Measurements from ENCODE around the gene PTPRG.

Gene PTPRG

DNA sequence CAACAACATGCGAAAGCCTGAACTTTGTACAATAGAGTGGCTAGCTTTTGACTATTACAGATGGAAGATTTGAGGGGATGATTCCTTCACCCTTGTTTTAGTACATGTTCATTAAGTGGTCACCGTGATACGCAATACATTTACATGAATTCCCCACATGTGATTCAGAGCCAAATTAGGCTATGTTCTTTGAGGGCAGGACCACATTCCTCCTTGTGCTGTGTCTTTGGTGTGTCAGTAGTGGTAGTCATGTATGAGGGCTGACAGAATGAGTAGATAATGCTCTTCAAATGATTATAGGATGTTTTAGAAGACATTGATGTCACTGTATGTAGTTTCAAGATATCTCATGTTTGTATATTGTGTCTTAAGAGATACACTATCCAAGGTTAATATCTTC, 12.1 kb downstream of the PTPRG start:
- H3K4me3 ChIP-seq (ENCODE audit: low read depth, low read length) = no peak overlapping the region
- TF ChIP-seq, protein P1, sequence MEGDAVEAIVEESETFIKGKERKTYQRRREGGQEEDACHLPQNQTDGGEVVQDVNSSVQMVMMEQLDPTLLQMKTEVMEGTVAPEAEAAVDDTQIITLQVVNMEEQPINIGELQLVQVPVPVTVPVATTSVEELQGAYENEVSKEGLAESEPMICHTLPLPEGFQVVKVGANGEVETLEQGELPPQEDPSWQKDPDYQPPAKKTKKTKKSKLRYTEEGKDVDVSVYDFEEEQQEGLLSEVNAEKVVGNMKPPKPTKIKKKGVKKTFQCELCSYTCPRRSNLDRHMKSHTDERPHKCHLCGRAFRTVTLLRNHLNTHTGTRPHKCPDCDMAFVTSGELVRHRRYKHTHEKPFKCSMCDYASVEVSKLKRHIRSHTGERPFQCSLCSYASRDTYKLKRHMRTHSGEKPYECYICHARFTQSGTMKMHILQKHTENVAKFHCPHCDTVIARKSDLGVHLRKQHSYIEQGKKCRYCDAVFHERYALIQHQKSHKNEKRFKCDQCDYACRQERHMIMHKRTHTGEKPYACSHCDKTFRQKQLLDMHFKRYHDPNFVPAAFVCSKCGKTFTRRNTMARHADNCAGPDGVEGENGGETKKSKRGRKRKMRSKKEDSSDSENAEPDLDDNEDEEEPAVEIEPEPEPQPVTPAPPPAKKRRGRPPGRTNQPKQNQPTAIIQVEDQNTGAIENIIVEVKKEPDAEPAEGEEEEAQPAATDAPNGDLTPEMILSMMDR (IDR thresholded peaks at IDR 0.05; ENCODE audit: low read depth, low read length, missing control alignments) = no peak
- DNase-seq (ENCODE audit: low read depth) = no peak
- in situ Hi-C loops (cut with HindIII; ENCODE audit: low sequenced_read_pairs) = no loop called here

DNA sequence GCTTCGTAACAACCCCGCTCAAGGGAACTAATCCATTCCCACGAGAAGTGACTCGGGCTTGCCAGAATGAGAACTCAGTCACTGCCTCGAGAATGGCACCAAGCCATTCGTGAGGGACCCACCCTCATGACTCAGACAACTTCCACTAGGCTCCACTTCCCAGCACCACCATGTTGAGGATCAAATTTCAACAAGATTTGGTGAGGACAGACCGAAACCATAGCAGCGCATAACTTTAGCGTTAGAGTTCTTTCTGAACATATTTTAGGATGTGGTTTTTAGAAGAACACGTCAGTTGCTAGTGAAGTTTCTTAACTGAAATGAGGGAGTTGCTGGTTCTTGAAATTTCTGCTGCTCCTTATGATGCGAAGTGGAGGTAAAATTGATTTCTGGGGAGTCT, 13.5 kb downstream of the PTPRG start:
- in situ Hi-C loops (cut with HindIII; ENCODE audit: low sequenced_read_pairs) = no loop called here
- TF ChIP-seq, protein P1 (IDR thresholded peaks at IDR 0.05; ENCODE audit: low read depth, low read length, missing control alignments) = no peak
- H3K4me3 ChIP-seq (ENCODE audit: low read depth, low read length) = peak overlapping the region; percentile 1
- peak; percentile 94 for DNase-seq (ENCODE audit: low read depth)

DNA sequence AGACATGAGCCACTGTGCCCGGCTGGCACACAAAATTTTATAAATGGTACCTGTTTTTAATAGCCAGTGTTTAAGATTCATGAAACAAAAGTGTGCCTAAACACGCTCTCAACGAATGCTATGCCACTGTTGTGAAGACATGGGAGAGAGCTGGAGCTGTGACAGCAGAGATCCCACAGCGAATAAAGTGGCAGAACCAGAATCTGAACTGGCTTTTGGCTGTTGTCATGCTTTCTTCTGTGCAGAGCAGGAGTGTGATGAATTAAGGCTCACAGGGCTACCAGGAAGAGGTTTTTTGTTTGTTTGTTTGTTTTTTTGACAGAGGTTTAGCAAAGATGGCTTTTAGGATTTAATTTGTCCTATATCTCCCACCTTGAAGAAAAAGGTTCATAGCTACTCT, 14.5 kb downstream of the PTPRG start:
- H3K4me3 ChIP-seq (ENCODE audit: low read depth, low read length) = no peak overlapping the region
- in situ Hi-C loops (cut with HindIII; ENCODE audit: low sequenced_read_pairs) = no loop called here
- TF ChIP-seq, protein P1 (IDR thresholded peaks at IDR 0.05; ENCODE audit: low read depth, low read length, missing control alignments) = no peak
- DNase-seq (ENCODE audit: low read depth) = no peak

DNA sequence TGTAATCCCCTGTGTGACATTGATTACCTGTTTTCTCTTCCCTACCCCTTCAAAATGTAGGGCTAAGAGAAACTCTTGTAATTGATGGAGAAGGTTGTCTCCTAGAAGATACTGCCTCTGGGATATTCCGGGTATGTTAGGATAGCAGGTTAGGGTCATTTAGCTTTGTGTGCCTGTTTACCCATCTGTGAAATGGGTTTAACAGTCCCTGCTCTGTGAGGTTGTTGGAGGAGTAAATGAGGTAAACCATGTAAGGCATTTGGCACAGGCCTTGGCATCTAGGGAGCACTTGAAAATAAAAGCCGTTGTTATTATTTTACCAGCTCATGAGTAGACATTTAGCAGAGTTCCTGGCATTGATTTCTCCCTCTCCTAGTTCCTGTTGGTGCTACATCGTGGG, 16.4 kb downstream of the PTPRG start:
- no peak for DNase-seq (ENCODE audit: low read depth)
- in situ Hi-C loops (cut with HindIII; ENCODE audit: low sequenced_read_pairs) = no loop called here
- no peak overlapping the region for H3K4me3 ChIP-seq (ENCODE audit: low read depth, low read length)
- TF ChIP-seq, protein P1 (IDR thresholded peaks at IDR 0.05; ENCODE audit: low read depth, low read length, missing control alignments) = no peak

DNA sequence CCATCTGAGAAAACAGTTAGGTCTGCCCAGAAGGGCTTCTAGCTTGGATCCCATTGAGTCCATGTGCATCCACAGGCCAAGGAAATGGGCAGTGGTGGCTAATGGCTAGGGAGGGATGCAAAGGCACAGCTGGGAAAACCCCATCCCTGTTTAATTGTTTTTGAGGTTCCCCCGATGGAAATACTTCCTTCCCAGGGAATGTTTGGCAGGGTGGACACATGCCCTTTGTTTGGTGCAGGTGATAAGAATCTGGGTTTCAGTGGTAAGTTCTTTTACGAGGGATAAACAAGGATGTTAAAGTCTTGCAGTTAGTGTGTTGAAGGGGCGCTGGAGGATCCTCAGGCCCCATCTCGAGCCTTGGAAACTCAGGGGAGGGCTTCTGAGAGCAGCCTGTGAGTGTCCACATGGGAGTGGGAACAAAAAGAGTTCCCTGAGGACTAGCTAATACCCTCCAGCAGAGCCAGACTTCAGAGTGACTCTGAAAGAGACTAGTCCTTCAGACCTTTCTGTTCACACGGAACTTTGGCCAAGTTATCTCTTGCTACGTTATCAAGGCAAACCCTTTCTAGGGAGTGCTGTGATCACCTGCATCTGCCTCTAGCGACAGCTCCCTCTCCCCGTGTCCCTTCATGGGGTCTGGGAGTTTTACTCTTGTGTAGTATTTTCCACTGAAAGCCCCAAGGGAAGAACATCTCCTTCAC, 17.4 kb downstream of the PTPRG start:
- TF ChIP-seq, protein P1 (IDR thresholded peaks at IDR 0.05; ENCODE audit: low read depth, low read length, missing control alignments) = no peak
- no peak overlapping the region for H3K4me3 ChIP-seq (ENCODE audit: low read depth, low read length)
- DNase-seq (ENCODE audit: low read depth) = no peak
- in situ Hi-C loops (cut with HindIII; ENCODE audit: low sequenced_read_pairs) = no loop called here

DNA sequence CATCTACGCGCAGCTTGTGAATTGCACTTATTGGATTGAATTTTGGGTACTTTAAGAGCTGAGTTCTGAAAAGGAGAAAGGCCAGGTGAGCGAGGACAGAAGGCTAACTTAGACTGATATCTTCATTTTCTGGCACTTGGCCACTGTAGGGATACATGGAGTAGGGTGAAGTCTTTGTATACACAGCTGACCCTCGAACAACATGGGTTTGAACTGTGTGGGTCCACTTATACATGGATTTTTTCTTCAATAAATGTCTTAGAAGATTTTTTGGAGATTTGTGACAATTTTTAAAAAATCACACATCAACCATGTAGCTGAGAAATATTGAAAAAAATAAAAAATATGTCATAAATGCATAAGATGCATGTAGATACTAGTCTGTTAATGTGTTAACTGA, 18.3 kb downstream of the PTPRG start:
- in situ Hi-C loops (cut with HindIII; ENCODE audit: low sequenced_read_pairs) = no loop called here
- TF ChIP-seq, protein P1 (IDR thresholded peaks at IDR 0.05; ENCODE audit: low read depth, low read length, missing control alignments) = no peak
- H3K4me3 ChIP-seq (ENCODE audit: low read depth, low read length) = no peak overlapping the region
- DNase-seq (ENCODE audit: low read depth) = no peak

Data from astrocyte of the cerebellum (primary cell).